Measurements from ENCODE around the gene RASSF5. TPM values are rescaled to one million over a fixed set of nuclear protein-coding genes. Genes with fewer than 3 reads are reported as not detected.

RASSF5 gene
- total RNA-seq, 1 experiment from 2014 or later, result 2.1 TPM

DNA sequence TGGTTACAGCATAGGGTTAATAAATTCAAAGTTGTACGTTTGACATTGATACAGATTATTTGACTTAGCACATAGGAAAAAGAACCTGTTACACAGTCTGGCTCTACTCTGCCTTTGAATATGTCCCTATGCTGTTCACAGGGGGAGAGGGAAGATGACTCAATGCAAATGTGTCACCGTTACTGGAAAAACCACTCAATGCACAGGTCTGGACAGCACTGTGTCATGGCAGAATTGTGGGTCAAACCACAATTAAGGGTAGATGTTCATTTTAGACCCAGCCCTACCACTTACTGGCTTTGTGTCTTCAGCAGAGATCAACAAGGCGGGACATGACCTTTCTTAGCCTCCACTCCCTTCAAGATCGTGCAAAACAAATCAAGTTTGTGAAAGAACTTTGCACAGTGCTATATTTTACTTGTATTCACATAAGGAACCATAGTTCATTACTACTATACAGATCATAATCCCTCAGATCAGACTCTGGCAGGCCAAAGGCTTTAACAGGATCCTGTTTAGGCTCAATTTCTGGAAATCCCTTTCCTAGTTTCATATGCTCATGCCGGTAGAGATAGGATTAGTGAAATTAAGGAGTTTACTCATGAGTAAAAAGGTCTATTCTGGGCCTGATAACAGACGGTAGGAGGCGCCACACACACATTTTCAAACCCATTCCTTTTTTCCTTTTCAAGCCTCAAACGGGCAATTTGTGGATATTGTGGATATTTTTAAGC is 82.9 kb downstream of the RASSF5 start:
- no peak for TF ChIP-seq ETV6 (CRISPR knock-in tag; IDR thresholded peaks at IDR 0.05)
- TF ChIP-seq, protein P1, sequence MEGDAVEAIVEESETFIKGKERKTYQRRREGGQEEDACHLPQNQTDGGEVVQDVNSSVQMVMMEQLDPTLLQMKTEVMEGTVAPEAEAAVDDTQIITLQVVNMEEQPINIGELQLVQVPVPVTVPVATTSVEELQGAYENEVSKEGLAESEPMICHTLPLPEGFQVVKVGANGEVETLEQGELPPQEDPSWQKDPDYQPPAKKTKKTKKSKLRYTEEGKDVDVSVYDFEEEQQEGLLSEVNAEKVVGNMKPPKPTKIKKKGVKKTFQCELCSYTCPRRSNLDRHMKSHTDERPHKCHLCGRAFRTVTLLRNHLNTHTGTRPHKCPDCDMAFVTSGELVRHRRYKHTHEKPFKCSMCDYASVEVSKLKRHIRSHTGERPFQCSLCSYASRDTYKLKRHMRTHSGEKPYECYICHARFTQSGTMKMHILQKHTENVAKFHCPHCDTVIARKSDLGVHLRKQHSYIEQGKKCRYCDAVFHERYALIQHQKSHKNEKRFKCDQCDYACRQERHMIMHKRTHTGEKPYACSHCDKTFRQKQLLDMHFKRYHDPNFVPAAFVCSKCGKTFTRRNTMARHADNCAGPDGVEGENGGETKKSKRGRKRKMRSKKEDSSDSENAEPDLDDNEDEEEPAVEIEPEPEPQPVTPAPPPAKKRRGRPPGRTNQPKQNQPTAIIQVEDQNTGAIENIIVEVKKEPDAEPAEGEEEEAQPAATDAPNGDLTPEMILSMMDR (IDR thresholded peaks at IDR 0.05), result peak; percentile 37; the same call in 1 of the 2 replicates
- TF ChIP-seq FOXJ3 (CRISPR knock-in tag; IDR thresholded peaks at IDR 0.05; ENCODE audit: borderline replicate concordance), result no peak
- TF ChIP-seq TEAD1 (CRISPR knock-in tag; IDR thresholded peaks at IDR 0.05), result no peak
- TF ChIP-seq, protein P2, sequence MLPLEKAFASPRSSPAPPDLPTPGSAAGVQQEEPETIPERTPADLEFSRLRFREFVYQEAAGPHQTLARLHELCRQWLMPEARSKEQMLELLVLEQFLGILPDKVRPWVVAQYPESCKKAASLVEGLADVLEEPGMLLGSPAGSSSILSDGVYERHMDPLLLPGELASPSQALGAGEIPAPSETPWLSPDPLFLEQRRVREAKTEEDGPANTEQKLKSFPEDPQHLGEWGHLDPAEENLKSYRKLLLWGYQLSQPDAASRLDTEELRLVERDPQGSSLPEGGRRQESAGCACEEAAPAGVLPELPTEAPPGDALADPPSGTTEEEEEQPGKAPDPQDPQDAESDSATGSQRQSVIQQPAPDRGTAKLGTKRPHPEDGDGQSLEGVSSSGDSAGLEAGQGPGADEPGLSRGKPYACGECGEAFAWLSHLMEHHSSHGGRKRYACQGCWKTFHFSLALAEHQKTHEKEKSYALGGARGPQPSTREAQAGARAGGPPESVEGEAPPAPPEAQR (CRISPR knock-in tag; IDR thresholded peaks at IDR 0.05), result no peak
- TF ChIP-seq ZBTB21 (CRISPR knock-in tag; IDR thresholded peaks at IDR 0.05; ENCODE audit: borderline replicate concordance), result no peak
- TF ChIP-seq ZNF416 (CRISPR knock-in tag; IDR thresholded peaks at IDR 0.05), result no peak
- DNase-seq (ENCODE audit: low spot score), result peak; percentile 34
- Mint-ChIP-seq H3K27me3 (ENCODE audit: low read depth) (no peaks in the 10 kb centered on the region), H3K4me1 (no peaks in the 10 kb centered on the region), H3K4me3 (no peak overlapping the region), H3K9me3 (no peaks in the 10 kb centered on the region), H3K27ac (no peak overlapping the region), H3K36me3 (peaks cover 25% of the 10 kb centered on the region)
- POLR2A ChIA-PET, result no interaction called here
- CTCF ChIA-PET, result interaction anchor here (3.2 to 7.8 kb wide), 2 partner anchors 99 to 111 kb away, joined by 15 to 126 read pairs; no protein-coding TSS in a partner anchor
- no peak for ATAC-seq

DNA sequence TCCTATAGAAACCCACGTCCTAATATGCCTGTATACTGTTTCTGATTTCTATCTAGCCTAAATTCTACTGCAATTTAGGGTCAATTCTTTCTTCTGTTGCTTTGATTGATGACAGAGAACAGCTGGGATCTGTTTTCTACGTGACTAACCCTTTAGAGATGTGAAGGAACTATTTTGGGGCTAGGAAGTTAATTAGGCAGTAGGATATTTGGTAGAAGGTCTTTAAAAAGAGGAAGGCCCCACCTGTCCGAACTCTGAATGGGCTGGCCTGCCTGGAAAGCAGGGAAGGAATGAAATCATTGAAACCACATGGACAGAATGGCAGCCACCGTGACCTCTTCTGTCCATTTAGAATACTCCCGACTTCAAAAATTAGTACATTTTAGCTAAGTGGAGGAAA is 83.9 kb downstream of the RASSF5 start:
- no peaks in the 10 kb centered on the region for H3K4me1 Mint-ChIP-seq
- H3K27ac Mint-ChIP-seq, result no peak overlapping the region
- ChIA-PET CTCF (interaction anchor here (0.7 to 1.2 kb wide), 2 partner anchors 8 to 11 kb away, joined by 3 read pairs; no protein-coding TSS in a partner anchor), POLR2A (no interaction called here)
- DNase-seq (ENCODE audit: low spot score) (no peak), ATAC-seq (no peak)
- no peak overlapping the region for H3K4me3 Mint-ChIP-seq
- no peaks in the 10 kb centered on the region for H3K9me3 Mint-ChIP-seq
- no peaks in the 10 kb centered on the region for H3K27me3 Mint-ChIP-seq (ENCODE audit: low read depth)
- peaks cover 29% of the 10 kb centered on the region for H3K36me3 Mint-ChIP-seq
- TF ChIP-seq ATF1 (CRISPR knock-in tag; IDR thresholded peaks at IDR 0.05) (no peak), HMGA2 (CRISPR knock-in tag; IDR thresholded peaks at IDR 0.05) (no peak), SOX15 (CRISPR knock-in tag; IDR thresholded peaks at IDR 0.05) (no peak), FOXK1 (CRISPR knock-in tag; IDR thresholded peaks at IDR 0.05) (no peak), TEAD1 (CRISPR knock-in tag; IDR thresholded peaks at IDR 0.05) (no peak), NR1H2 (CRISPR knock-in tag; IDR thresholded peaks at IDR 0.05) (no peak), GABPB1 (CRISPR knock-in tag; IDR thresholded peaks at IDR 0.05) (no peak), GRHL2 (CRISPR knock-in tag; IDR thresholded peaks at IDR 0.05; ENCODE audit: insufficient replicate concordance, severe bottlenecking) (no peak), TEAD4 (CRISPR knock-in tag; IDR thresholded peaks at IDR 0.05) (no peak)
- TF ChIP-seq, protein P3, sequence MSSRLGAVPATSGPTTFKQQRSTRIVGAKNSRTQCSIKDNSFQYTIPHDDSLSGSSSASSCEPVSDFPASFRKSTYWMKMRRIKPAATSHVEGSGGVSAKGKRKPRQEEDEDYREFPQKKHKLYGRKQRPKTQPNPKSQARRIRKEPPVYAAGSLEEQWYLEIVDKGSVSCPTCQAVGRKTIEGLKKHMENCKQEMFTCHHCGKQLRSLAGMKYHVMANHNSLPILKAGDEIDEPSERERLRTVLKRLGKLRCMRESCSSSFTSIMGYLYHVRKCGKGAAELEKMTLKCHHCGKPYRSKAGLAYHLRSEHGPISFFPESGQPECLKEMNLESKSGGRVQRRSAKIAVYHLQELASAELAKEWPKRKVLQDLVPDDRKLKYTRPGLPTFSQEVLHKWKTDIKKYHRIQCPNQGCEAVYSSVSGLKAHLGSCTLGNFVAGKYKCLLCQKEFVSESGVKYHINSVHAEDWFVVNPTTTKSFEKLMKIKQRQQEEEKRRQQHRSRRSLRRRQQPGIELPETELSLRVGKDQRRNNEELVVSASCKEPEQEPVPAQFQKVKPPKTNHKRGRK (CRISPR knock-in tag; IDR thresholded peaks at IDR 0.05; ENCODE audit: borderline replicate concordance), result no peak
- TF ChIP-seq, protein P4, sequence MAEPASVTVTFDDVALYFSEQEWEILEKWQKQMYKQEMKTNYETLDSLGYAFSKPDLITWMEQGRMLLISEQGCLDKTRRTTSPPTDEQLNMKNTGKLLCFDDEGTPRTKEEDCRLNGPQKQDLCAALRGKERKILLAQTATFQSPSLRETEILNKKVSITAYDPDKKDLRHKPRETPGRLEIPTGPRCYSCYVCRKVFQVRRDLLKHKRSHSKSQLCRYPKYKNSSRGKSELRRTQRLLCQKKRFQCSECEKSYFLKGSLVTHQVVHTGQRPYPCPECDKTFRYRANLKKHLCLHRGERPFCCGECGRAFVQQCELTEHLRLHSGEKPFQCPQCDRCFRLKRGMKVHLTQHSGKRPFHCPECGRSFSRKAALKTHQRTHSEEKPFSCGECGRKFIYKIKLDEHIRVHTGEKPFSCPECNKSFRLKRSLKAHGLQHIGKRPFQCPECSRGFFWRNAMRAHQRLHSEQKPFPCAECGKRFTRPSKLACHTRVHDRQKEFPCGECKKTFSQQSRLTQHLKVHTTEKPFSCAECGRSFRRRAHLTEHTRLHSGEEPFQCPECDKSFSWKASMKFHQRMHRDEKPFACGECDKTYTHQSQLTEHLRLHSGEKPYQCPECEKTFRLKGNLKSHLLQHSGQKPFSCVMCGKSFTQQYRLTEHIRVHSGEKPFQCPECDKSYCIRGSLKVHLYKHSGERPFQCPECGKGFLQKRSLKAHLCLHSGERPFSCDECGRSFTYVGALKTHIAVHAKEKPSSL (CRISPR knock-in tag; conservative IDR thresholded peaks at IDR 0.05), result no peak
- TF ChIP-seq, protein P5, sequence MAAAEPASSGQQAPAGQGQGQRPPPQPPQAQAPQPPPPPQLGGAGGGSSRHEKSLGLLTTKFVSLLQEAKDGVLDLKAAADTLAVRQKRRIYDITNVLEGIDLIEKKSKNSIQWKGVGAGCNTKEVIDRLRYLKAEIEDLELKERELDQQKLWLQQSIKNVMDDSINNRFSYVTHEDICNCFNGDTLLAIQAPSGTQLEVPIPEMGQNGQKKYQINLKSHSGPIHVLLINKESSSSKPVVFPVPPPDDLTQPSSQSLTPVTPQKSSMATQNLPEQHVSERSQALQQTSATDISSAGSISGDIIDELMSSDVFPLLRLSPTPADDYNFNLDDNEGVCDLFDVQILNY (CRISPR knock-in tag; IDR thresholded peaks at IDR 0.05), result no peak
- TF ChIP-seq, protein P6, sequence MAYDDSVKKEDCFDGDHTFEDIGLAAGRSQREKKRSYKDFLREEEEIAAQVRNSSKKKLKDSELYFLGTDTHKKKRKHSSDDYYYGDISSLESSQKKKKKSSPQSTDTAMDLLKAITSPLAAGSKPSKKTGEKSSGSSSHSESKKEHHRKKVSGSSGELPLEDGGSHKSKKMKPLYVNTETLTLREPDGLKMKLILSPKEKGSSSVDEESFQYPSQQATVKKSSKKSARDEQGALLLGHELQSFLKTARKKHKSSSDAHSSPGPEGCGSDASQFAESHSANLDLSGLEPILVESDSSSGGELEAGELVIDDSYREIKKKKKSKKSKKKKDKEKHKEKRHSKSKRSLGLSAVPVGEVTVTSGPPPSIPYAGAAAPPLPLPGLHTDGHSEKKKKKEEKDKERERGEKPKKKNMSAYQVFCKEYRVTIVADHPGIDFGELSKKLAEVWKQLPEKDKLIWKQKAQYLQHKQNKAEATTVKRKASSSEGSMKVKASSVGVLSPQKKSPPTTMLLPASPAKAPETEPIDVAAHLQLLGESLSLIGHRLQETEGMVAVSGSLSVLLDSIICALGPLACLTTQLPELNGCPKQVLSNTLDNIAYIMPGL (CRISPR knock-in tag; IDR thresholded peaks at IDR 0.05), result no peak
- TF ChIP-seq, protein P7, sequence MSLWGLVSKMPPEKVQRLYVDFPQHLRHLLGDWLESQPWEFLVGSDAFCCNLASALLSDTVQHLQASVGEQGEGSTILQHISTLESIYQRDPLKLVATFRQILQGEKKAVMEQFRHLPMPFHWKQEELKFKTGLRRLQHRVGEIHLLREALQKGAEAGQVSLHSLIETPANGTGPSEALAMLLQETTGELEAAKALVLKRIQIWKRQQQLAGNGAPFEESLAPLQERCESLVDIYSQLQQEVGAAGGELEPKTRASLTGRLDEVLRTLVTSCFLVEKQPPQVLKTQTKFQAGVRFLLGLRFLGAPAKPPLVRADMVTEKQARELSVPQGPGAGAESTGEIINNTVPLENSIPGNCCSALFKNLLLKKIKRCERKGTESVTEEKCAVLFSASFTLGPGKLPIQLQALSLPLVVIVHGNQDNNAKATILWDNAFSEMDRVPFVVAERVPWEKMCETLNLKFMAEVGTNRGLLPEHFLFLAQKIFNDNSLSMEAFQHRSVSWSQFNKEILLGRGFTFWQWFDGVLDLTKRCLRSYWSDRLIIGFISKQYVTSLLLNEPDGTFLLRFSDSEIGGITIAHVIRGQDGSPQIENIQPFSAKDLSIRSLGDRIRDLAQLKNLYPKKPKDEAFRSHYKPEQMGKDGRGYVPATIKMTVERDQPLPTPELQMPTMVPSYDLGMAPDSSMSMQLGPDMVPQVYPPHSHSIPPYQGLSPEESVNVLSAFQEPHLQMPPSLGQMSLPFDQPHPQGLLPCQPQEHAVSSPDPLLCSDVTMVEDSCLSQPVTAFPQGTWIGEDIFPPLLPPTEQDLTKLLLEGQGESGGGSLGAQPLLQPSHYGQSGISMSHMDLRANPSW (CRISPR knock-in tag; conservative IDR thresholded peaks at IDR 0.05; ENCODE audit: low read depth), result no peak

Data from WTC11 (cell line).